NCI-H187 treated with DMSO at 0.1 percent for 48 hours (cell line): ENCODE data around the gene OR2V1.
"Not testable (repeated sequence)": the region's sequence is repeated elsewhere in the genome, so short reads cannot be mapped to it uniquely, and the experiment has no call there.

Source experiments
- DNase-seq: peaks from one replicate; lab custom pipeline; 2025; lab: John Stamatoyannopoulos, UW

The OR2V1 gene

GRCh38 chr5:181101930-181102674 is 28.9 kb downstream of the OR2V1 start:
- DNase-seq = not testable (repeated sequence)

GRCh38 chr5:181101030-181101641 is 29.8 kb downstream of the OR2V1 start:
- not testable (repeated sequence) for DNase-seq

- DNase-seq = no peak
These were observed 30.7 kb downstream of the OR2V1 start for GRCh38 chr5:181100121-181100875.

- DNase-seq = no peak
These were observed 31.3 kb downstream of the OR2V1 start for GRCh38 chr5:181099602-181100086.

DNA sequence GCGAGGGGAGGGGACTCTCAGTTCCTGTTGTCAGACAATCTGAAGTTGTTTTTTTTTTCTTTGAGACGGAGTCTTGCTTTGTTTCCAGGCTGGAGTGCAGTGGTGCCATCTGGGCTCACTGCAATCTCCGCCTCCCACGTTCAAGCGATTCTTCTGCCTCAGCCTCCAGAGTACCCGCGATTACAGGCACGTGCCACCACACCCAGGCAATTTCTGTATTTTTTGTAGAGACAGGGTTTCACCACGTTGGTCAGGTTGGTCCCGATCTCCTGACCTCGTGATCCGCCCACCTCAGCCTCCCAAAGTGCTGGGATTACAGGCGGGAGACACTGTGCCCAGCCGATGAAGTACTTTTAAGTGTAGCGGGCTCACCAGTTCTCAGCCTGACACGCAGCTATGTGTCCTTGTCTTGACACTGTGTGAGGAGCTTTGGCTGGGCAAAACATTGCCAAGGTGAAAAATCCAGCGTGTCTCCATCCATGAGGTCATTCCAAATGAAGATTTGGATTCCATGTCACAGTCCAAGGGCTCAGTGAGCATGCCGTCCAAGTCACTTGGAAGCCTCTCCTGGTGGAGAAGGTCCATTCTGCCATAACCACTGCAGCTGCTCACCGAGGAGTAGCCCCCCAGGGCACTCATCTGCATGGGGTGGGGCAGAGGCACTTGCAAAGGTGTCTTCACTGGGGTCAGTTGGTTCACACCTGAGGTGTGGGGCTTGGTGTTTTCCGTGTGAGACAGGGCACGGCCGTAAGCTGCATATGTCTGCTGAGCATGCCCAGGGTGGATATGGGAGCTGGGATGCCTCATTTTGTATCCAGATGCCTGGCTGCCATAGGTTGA is 32.0 kb downstream of the OR2V1 start:
- DNase-seq = no peak

GRCh38 chr5:181097759-181098491 is 33.0 kb downstream of the OR2V1 start:
- DNase-seq = not testable (repeated sequence)

DNA sequence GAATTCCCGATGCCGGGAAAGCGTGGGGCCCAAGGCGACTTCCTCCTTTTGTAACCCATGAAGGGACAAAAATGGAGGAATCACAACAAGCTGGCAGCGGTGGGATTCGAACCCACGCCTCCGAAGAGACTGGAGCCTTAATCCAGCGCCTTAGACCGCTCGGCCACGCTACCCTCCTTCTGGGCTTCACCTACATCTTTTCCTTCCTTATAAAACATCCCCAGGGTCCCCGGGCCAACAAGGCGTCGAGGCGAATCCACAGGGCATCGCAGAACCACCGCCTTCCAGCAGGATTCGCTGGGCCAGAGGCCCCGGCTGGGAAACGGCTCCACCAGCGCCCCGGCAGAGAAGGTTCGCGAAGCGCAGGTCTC is 33.6 kb downstream of the OR2V1 start:
- DNase-seq = not testable (repeated sequence)

DNA sequence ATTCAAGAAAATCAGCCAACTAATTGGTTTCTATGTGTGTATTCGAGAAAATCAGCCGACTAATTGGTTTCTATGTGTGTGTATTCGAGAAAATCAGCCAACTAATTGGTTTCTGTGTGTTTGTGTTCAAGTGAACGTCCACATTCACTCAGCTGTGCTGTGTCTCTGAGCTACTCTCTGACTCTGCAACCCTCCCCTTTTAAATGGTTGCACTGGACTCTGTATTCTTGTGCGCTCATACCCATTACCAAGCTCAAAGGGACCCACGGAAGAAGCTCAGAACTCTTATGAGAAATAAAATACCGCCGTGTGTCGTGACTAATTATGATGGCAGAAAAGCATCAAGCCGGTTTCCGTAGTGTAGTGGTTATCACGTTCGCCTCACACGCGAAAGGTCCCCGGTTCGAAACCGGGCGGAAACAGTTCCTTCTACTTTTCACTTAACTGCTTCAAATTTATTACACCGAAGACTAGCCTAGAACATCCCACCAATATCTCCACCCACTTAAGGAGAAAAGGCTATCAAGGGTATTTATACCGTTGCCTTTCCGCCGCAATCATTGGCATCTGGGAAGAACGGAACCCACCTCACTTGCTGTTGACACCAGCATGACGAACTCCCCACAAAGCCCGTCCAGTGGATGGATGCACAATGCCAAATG is 34.1 kb downstream of the OR2V1 start:
- not testable (repeated sequence) for DNase-seq

- DNase-seq = not testable (repeated sequence)
These were observed 35.8 kb downstream of the OR2V1 start for GRCh38 chr5:181095162-181095561.

DNA sequence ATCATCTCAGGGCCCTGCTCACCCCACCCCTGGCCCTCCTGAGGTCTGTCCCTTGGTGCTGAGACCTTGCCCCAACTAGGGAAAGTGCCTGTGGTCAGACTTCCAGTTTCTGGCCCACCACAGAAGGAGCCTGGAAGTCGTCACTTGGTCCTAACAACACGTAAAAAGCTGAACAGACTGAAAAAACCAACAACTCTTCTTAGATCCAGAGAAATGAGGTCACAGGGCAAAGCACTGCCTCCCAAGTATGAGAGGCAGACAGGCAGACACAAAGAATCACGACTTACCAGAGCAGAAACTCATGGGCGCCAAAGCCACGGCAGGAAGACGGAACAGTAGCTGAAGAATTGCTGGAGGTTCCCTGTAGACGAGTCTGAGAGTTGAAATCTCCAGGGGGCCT is 38.5 kb downstream of the OR2V1 start:
- DNase-seq = no peak

DNA sequence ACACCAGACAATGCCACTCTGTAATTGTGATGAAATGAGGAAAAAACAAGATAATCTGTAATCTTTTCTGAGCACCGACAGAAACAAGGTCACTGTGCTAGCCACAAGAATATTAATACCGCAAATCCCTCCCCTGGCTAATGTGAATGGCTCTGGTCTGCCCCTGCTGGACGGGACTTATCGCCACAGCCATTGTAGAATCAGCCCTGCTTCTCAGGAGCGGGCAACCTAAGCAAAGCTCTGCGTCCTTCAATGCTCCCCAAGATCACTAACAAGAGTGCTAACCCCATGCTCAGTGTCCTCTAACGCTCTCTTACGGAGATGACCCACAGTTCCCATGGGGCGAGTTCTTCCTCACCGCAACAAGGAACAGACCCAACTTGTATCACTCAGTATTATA is 42.7 kb downstream of the OR2V1 start:
- DNase-seq = no peak

DNA sequence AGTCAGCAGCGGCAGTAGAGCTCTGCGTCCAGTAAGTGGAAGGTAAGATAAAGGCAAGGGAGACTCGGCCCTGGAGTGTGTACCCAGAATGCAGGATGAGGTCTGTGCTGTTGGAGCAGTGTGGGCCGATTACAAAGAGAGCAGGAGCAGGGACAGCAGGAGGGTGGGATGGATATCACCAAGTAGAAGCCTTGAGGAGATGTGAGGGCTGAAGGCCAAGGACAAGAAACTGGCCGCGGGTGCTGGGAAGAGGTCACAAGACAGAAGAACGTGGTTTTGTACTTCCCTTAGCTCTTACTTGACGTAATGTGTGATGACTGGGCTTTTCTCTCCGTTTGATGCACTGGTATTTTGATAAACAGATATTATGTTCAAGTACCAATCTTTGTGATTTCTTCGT is 43.7 kb downstream of the OR2V1 start:
- no peak for DNase-seq

GRCh38 chr5:181086884-181087205 is 44.1 kb downstream of the OR2V1 start:
- no peak for DNase-seq

GRCh38 chr5:181086026-181086883 is 44.7 kb downstream of the OR2V1 start:
- DNase-seq = no peak

DNA sequence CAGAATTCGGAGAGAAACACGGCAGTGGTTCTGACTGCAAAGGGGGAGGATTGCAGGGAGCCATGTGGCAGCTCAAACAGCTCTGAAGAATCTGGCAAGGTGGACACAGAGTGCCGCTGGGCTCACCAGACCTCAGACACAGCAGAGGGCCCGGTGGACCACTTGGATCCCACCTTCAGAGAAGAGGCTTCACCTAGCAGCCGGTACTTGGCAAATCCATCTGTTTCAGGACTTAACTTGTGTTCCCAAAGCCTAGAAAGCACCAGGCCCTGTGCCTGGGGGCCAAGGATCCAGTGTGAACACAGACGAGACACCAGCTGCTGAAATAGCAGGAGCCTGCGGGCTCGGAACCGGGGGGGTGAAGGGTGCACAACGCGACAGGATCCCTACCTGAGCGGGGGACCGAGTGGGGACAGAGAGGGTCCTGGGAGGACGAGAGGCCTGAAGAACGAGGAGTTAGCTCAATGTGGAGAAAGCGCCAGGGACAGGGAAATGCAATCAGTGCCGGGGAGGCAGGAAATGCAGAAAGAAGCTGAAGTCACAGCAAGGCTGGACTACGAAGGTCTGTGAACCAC is 46.3 kb downstream of the OR2V1 start:
- no peak for DNase-seq

DNA sequence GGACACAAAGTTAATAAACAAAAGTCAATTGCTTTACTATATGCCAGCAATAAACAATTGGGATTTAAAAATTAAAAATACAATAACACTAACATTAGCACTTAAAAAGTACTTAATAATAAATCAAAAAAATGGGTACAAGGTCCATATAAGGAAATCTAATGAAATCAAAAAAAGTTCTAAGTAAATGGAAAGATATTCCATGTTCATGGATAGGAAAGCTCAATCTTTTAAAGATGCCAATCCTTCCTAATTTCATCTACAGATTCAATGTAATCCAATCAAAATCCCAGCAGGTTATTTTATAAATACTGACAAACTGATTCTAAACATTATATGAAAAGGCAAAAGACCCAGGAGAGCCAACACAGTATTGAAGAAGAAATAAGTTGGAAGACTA is 49.0 kb downstream of the OR2V1 start:
- no peak for DNase-seq

- DNase-seq = no peak
These were observed 54.0 kb downstream of the OR2V1 start for GRCh38 chr5:181076920-181077319.
